HUDEP-2 (cell line): ENCODE results near the gene KANK4.
"Not testable (repeated sequence)": the region's sequence is repeated elsewhere in the genome, so short reads cannot be mapped to it uniquely, and the experiment has no call there.

Experiments
- DNase-seq, 76 experiments: peaks; one replicate each; lab custom pipeline; 2025; ENCODE audit not compliant: unreplicated experiment in 76 of 76; lab: John Stamatoyannopoulos, UW

Gene KANK4

DNA sequence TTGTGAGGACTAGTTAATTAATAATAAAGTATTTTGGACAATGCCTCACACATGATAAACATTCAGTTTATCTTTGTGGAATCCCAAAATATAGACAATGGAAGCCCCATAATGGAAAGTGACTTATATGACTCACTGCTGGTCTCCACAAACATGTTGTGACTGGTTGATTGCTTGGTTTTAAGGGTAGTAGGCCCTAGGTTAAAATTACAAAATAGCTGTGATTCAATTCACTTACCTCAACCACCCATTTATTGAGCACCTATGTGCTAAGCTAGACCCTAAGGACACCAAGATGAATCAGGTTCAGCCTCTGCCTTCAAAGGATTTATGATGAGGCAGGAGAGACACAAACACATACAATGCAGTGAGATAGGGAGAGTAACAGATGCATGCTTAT is 42.4 kb downstream of the KANK4 start:
- DNase-seq, result no peak

DNA sequence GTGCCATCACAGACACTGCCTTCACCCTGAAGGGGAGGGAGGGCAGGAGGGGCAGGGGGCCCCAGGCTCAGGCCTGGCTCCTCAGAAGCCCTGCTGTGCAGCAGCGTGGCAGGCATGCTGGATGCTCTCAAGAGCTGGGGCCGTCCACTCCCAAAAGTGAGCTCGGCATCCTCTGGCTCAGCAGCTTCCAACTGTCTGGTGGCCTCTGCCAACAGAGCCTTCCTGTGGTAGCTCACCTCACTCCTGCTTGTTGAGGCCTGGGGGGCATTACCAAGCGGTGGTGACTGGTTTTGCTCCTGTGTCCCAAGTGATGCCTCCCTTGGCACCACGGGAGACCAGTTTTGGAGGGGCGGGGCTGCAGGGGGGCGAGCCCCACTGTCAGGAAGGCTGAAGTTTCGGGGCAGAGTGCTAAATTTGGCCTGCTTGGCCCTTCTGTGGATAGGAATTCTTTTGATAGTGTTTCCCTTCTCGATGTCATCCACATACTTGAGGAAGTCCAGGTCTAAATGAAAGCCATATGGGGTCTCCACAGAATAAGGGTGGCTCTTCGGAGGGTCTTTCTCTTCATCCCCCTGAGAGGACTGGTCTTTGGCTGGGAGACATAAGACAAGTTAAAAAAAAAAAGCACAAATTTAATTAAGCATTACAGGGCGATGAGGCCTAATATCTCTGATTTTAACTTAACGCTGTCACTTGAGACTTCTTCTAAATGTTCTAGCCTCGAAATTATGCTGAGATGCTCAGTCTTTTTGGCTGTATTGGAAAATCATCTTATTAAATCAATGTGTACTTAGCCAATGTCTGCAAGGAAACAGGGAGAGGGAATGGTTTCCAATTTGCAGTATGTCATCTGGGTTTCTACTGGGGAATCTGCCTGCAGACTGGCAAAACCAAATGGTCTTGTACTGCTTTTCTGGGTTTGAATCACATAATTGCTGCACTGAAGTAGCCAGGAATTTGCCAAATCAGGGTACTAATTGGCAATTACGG is 44.4 kb downstream of the KANK4 start:
- DNase-seq, result no peak

DNA sequence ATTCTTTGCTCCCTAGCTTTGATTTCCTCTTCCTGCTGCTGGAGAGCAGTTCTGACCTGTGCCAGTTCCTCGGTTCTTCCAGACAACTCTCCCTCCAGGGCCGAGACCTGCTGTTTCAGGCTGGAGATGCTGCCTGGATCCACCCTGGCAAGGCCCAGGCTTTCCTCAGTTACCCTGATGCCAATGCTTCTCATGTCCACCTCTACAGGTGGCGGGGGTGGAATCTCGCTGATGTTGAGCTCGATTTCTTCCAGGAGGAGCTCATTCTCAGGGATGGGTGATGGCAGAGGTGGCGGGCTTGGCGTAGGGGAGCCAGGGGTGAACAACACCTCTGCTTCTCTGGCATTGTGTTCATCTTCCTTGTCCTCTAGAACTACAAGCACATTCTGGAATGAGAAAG is 45.3 kb downstream of the KANK4 start:
- no peak for DNase-seq

DNA sequence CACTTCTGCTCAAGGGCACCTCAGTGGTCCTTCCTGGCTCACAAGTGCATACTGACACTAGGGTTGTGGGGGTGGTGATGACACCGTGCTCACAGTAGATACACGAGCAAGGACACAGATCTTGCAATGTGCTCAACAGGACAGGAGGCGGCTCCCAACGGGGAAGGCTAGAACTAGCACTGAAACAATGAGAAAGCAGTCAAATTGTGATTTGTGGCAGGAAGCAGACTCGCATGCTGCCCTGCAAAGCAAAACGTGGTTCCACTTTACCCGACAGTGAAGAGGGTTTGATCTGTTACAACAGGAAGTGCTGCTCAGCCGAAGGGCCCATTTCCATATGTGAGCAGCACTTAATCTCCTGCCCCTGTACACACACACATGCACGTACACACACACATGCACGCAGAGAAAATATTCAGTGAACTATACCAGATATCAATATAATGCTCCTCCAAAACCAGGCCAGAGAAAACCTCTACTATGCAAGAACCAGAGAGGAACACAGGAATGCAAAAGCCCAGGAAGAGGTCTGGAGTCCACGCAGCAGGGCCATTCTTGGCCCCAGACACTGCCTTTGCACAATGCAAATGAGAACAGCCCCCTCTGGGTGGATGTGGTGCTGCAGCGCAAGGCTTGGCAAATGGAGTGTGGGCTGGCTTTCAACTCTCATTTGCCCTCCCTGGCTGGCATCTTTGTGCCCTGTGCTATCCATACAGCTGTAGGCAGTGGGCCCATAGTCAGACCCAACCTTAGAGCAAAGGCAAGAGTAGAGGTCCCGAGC is 47.1 kb downstream of the KANK4 start:
- DNase-seq, result no peak

DNA sequence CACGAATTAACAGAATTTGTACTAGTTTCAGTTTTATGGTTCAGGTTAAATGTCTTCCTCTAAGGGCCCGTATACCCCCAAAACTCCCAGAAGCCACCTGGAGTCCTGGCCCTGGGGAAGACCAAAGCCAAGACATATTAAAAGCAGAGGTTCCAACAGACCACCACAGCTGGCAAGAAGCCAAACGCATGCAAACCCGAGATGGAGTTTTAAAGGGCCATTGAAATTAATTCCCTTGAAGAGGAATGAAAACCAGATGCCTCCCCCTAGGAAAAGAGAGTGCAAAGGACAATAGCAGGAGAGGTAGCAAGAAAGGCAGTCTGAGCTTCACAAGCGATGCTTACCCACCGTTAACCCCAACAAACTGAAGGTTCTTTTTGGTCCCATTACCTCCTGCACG is 48.1 kb downstream of the KANK4 start:
- DNase-seq, result no peak

DNA sequence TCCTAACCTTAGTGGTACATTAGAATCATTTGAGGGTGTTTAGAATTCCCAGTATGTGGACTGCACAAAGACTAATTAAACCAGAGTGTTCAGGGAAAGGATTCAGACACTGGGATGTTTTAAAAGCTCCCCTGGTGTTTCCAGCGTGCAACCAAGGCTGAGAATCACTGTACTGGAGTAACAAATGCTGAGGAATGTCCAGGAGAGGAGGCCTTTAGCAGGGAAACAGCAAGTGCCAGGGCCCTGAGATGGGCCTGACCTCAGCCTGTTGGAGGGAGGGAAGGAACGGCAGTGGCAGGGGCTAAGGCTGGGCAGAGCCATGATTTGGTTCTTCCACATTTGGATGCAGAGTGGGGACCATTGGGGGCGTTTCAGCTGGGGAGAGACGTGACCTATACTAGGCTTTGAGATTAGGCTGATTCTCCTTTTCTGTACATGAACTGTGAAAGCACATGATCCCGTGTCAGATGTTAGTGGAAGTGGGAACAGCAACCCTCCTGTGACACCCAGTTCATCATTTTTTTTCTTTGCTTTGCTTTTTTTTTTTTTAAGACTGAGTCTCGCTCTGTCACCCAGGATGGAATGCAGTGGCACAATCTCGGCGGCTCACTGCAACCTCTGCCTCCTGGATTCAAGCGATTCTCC is 49.3 kb downstream of the KANK4 start:
- DNase-seq, result no peak

DNA sequence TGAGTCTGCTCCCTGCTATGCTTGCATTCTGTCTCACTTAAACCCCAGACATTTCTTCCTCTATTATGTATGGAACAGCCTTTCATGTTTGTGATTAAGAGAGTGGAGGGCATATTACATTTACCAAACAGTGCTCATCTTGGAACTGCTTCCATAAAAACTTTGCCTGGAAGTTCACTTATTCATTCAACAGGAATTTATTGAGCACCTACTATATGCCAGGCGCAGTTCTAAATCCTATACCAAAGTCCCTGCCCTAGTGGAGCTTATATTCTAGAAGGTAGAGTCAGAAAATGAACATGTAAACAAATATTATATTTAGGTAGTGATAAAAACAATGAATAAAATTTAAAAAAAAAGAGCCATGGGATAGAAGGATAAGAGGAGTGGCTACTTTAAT is 49.8 kb downstream of the KANK4 start:
- no peak for DNase-seq

DNA sequence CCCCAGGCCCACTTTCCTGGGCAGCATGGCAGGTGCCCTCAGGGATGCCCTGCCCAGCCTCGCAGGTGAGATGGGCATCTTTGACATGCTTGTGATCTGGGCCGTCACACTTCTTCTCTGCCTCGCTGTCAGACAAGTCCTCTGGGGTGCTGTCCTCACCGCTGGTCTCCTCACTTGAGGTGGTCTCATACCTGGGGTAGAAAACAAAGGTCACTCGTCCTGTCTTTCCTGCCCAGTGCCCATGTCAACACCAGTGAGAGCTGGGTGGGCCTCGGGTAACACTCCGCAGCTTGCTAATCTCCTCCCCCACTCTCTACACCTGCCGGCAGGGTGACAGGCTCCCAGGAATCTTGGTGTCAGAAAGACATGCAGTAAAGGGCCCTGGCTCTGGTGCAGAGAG is 50.9 kb downstream of the KANK4 start:
- no peak for DNase-seq

DNA sequence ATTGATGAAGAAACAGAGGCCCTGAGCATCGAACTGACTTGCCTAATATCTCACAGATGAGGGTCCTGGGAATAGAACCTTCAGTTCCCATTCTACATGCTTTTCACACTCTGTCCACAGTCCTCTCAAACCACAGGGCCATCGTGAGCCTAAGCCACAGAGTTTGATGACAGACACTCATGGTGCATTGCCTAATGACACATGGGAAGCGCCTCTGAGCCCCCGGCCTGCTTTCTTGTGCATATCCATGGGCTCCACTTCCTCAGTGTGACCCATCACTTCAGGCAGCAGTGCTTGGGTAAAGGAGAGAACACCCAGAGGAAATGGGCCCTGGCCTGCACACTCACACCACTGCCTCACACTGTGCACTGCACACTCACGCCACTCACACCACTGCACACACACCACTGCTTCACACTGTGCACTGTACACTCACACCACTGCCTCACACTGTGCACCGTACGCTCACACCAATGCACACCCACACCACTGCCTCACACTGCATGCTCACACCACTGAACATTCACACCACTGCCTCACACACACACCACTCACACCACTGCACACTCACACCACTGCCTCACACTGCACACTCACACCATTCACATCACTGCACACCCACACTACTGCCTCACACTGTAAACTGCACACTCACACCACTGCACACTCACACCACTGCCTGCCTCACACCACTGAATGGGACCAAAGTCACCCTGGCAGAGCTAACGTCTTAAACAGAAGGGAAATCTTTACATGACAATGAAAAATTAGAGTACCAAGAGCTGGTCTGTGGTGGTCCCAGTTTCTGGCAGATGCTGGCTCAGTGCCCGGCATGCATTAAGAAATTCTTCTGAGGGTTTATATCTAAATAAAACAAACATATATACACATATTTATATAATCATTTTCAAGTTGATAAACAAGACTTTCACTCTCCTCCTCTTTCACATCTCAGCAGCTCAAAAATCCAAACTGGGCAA is 53.0 kb downstream of the KANK4 start:
- DNase-seq, result no peak

DNA sequence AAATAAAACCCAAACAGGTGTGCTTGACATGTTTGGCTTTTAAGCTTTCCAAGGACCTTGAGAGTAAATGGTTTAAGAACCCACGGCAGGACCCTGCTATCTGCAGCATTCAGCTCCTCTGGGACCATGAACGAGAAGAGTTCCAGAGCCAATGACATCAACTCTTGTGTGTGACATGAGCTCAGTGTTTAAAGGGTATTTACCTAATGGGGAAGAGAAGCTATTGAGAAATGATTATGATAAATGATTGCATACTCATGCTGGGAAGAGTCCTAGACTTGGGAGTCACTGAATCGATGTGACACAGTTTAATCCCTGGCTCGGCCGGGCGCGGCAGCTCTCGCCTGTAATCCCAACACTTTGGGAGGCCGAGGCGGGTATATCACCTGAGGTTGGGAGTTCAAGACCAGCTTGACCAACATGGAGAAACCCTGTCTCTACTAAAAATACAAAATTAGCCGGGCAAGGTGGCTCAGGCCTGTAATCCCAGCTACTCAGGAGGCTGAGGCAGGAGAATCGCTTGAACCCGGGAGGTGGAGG is 55.4 kb downstream of the KANK4 start:
- DNase-seq, result no peak

DNA sequence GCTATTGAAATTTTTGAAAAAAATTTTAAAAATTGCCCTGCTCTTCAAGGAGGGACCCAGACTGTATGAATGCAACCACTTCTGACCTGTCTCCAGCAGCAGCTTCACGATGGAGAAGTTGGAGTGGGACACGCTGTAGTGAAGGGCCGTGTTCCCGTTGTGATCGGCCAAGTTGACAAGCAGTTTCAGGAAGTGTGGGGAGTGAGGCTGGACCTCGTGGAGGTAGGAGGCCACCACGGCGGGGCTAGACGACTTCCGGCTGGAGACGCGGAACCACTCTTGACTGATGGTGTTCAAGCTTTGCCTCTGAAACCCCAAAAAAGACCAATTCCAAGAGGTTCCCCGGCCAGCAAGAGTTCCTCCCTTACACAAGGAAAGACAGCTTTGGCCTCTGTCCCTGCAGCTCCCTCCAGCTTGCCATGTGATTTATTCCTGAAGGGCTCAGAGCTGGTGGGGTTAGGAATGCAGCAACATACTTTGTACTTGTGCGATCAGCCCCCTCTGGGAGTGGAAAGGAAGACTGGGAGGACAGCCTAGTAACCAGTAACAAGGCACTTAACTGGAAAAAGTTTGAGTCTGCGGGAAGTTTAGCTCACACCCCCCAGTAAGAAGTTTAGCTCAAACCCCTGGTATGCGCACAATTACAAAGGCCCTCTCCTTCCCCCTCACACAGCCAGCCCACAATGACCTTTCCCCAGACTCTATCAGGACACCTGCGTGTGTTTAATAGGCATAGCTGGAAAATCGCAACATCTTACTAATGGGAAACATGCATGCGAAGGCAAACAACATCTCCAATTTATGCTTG is 56.0 kb downstream of the KANK4 start:
- no peak for DNase-seq

DNA sequence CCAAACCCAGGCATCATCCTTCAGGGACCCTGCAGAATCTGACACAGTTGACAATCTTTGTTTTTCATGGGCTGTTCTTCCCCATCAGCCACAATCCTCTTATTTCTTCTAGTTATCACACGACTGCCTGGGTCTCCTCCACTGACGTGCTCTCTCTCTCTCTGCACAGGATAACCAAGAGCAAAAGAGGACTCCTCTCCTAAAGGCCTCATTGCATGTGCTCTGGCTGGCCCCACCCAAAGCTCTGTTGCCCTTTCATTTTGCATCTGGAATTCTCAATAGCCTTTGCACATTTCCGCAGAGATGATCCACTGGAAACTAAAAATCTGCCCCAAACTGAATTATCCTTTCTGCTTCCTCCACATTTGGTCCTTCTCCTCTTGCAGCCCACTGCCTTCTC is 58.5 kb downstream of the KANK4 start:
- no peak for DNase-seq

DNA sequence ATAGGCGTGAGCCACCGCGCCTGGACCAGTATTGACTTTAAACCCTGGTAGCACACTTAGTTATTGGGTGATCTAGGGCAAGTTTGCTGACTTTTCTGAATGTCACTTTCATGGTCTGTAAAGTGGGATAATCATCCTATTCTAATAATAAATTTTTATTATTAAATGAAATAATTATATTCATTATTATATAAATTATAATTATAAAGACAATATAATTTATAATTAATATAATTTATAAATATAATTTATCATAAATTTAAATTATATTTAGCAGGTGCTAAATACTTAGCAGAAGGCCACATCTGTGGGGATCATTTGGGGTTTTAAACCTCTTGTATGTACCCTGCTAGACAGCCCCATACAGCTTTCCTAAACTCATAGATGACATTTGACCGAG is 59.7 kb downstream of the KANK4 start:
- DNase-seq, result no peak

DNA sequence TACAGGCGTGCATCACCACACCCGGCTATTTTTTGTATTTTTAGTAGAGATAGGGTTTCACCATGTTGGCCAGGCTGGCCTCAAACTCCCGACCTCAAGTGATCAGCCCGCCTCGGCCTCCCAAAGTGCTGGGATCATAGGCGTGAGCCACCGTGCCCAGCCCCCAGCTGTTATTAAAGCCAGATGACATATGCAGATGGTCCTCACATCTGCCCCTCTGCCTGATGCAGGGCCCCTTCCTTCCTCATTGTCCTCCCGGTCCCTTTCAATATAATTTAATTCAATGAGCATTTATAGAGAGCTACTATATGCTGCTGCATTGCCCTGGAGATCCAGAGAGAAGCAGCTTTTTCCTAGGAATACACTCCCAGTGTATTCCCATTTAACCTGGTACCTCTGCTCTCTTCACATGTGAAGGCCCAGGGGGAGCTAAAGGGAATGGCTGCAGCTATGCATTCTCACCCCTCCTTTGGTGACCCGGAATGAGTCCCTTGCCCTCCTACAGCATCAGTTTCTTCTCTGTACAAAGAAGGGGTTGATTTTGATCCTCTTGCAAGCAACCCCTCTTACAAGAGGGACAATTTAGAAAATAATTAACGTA is 69.0 kb downstream of the KANK4 start:
- DNase-seq, result no peak

DNA sequence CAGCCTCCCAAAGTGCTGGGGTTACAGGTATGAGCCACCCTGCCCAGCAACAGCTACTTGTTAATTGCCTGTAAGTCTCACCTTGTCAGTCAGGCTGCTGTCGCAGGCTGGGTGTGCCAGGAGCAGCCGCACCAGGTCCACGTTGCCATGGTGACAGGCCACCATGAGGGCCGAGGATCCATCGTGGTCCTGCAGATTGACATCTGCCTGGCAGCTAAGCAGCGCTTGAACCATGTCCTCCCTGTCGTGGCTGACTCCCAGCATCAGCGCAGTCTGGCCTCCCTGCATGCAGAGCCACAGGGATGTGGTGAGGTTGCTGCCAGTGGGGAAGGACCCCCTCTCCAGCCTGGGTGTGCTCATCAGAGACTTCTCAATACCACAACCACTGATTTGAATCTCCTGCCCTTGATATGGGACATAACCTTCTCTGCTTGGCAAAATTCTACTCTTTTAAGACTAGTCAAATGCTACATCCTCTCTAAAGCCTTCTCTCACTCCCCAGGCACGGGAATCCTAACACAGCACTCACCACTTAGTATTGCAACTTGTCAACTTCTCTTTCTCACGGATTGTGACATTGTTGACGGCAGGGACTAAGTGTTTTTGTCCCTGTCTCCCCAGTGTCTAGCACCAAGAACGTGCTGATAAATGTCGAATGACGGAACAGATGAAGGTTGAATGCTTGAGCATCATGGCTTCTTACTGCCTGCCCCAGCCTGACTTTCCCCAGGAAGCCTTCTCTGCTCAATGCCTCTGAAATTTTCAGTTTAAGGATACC is 71.7 kb downstream of the KANK4 start:
- DNase-seq, result no peak

DNA sequence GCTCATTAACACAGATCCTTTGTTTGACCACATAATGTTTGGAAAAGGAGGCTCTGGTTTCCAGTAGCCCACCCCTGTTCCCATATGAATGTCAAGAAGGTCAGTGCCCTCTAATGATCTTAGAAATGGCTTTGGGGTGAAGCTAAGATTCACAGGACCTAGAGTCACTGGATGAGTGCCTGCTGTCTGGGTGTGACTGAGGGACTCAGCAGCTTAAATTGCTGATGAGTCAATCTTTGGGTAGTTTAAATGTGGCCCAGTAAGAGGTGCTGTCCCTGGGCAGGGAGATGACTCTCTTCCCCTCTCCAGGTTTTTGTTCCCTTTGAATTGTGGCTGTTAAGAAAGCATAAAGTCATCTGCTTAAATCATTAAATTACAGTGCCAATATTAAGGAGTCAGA is 74.0 kb downstream of the KANK4 start:
- no peak for DNase-seq

DNA sequence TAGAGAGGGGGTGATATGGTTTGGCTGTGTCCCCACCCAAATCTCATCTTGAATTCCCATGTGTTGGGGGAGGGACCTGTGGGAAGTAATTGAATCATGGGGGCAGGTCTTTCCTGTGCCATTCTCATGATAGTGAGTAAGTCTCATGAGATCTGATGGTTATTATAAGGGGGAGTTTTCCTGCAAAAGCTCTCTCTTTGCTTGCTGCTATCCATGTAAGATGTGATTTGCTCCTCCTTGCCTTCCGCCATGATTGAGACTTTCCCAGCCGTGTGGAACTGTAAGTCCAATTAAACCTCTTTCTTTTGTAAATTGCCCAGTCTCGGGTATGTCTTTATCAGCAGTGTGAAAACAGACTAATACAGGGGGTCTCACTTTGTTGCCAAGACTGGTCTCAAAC is 74.9 kb downstream of the KANK4 start:
- DNase-seq, result not testable (repeated sequence)
